GM15510 (cell line): ENCODE data around the gene TCERG1L.

Experiments
- POLR2A ChIP-seq: IDR thresholded peaks from 3 replicates; pipeline ENCODE4 v1.6.1; 2011; ENCODE audit warnings: borderline replicate concordance; ENCODE audit not compliant: insufficient read length; ENCODE audit errors: extremely low read depth

Gene TCERG1L

DNA sequence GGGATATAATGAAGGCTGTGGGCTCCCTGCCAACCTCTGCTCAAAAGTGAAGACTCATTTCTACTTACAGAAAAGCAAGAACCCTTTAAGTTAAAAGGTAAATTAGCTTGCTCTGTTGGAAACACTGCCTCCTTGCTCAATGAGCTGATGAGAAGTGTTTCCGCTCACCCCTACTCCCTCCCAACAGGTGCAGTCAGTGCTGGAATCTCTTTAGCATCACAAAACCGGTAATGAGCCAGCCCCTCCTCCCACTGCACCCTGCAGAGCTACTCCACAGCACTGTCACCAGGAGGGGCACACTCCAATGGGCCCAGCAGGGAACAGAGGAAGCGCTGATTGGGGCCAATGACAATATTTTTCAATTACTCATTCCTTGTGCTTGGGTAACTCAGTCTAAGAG is 262.5 kb downstream of the TCERG1L start:
- TF ChIP-seq POLR2A = no peak

DNA sequence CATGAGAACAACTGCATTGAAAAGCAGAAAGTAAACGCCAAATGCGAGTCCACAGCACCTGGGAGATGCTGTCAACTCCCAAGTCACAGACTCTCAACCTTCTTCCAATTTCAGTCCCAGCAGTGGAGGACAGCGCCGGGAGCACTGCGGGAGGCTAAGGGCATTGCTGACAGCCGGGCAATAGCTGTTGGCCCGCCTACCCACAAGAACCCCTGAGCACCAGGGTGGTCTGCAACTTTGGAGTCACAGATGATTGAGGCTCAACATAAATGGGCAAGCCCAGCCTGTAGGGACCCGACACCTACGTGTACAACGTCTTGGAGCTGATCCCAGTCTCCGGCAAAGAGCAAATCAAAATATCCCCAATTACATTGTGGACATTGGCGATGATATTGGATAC is 262.9 kb downstream of the TCERG1L start:
- no peak for TF ChIP-seq POLR2A

DNA sequence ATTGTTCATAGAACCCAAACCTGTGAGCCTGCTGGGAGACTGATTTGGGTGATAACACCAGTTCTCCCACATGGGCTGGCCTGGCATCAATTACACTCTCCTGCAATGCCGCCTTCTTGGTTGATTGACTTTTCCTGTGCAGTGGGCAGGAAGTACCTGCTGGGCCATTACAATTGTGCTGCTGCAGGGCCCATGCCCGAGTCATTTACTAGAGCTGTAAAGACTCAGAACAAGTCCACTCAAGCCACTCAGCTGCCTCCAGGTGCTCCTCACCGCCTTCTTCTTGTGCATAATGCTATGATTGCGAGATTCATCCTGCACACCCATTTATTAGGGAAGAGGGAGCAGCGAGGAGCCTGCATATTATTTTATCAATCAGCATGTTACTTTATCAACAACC is 264.0 kb downstream of the TCERG1L start:
- TF ChIP-seq POLR2A = no peak

DNA sequence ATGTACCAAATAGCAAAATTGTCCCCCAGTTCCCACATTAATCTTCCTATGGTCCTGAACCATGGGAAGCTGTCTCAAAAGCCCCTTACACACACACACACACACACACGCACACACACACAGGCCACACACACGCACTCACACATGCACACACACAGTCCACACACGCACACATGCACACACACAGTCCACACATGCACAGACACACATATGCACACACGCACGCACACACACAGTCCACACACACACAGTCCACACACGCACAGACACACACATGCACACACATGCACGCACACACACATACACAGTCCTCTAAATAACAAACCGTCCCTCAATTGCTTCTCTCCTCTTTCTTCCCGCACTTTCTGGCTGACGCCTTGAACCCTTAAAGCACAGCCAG is 265.3 kb downstream of the TCERG1L start:
- TF ChIP-seq POLR2A = no peak

DNA sequence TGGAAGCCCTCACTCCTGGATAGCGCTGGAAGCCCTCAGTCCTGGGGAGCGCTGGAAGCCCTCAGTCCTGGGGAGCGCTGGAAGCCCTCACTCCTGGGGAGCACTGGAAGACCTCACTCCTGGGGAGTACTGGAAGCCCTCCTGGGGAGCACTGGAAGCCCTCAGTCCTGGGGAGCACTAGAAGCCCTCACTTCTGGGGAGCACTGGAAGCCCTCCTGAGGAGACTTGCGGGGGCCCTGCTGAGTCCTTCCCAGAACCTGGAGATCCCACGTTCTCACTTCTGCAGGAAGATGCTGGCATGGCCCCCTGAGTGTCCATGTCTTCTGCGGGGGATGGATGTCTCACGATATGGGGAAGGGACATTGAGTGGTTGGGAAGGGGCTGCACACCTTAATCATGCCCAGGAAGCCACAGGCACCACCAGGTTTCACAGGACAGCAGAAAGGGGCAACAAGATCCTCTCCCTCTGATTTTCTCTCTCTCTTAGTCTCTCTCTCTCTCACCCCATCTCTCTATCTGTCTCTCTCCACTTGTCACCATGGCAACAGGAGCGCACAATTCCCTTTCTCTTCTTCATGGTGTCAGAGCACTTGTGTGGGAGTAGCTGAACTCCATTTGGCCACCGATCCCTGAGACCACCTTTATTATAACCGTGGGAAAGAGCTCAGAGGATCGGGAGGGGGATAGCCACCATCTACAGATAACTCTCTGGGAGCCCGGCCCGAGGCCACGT is 267.0 kb downstream of the TCERG1L start:
- TF ChIP-seq POLR2A = no peak

DNA sequence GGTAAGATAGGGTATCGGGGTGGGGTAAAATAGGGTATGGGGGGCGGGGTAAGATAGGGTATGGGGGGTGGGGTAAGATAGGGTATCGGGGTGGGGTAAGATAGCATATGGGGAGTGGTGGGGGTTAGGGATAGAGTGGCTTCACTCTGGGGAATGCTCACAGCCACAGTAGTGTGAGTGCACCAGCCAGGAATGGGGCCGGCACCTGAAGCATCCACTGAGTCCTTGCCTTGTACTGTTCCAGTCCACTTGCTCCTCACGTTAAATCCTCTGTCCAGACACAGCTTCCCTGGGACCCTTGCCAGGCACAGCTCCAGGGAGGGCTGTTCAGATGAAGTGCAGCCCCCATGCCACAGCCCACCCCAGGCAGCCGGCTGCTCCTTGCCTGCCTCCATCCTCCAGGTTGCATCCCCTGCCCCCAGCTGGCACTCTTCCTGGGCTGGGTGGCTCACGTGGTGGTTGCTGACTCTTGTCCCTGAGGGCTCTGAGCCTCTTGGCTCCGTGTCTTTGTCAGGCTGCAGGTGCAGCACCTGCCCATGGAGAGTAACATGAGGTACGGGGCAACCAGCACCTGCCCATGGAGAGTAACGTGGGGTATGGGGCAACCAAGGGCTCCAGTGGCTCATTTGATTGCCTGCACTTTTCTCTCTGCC is 268.4 kb downstream of the TCERG1L start:
- TF ChIP-seq POLR2A = no peak
